Measurements from ENCODE around the gene LYPD5.
"Not testable (repeated sequence)": the region's sequence is repeated elsewhere in the genome, so short reads cannot be mapped to it uniquely, and the experiment has no call there.

Gene LYPD5

DNA sequence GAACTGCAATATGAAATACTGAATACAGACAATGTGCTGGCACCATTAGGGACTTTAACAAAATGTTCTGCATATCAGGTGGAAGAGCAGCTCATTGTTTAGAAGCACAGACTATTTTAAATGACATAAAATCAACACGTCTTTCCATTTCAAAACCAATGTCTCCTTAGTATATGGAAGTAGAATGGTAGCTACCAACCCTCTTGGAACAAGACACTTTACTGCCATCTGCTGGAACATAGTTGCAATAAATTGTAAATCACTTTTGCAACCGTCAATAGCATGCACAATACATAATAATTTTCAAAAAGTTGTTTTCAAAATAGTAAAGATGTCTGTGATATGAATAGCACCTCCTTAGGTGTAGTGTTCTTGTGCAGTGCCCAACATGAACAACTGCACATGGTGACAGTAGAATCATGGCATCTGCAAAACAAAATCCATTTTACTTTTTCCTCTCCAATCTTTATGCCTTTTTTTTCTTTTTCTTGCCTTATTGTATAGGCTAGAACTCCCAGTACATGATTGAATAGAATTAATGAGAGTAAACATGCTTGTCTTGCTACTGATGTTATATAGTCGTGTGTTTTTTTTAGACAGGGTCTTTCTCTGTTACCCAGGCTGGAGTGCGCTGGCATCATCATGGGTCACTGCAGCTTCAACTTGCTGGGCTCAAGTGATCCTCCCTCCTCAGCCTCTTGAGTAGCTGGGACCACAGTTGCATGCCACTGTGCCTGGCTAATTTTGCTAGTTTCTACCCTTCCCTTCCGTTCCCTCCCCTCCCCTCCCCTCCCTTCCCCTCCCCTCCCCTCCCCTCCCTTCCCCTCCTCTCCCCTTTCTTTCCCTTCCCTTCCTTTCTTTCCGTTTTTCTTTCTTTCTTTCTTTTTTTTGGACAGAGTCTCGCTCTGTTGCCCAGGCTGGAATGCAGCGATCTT, 7.8 kb upstream of the LYPD5 start:
- Histone ChIP-seq H3K9ac (ENCODE audit: low read length) (no peak overlapping the region), H2AFZ (ENCODE audit: low read length) (no peak overlapping the region), H3K27me3 (ENCODE audit: insufficient read depth, low read length) (no peaks in the 10 kb centered on the region), H3K4me1 (ENCODE audit: insufficient read depth, low read length, severe bottlenecking) (no peaks in the 10 kb centered on the region), H3K9me3 (ENCODE audit: low read length) (no peaks in the 10 kb centered on the region), H3K4me3 (ENCODE audit: low read depth, low read length, poor library complexity, severe bottlenecking) (no peak overlapping the region), H3K4me2 (ENCODE audit: low read length) (no peak overlapping the region), H3K27ac (ENCODE audit: low read depth, low read length, poor library complexity, severe bottlenecking) (no peak overlapping the region), H3K9me2 (ENCODE audit: low read depth, low read length) (no peaks in the 10 kb centered on the region), H4K20me1 (ENCODE audit: insufficient read depth, low read length) (no peaks in the 10 kb centered on the region), H3K79me2 (ENCODE audit: insufficient read depth, low read length) (no peaks in the 10 kb centered on the region), H3K36me3 (ENCODE audit: insufficient read depth, low read length) (no peaks in the 10 kb centered on the region), H3F3A (ENCODE audit: insufficient read depth, low read length) (no peaks in the 10 kb centered on the region)
- no peak for TF ChIP-seq EZH2 (IDR thresholded peaks at IDR 0.05; ENCODE audit: borderline replicate concordance, low read length)
- TF ChIP-seq, protein P1, sequence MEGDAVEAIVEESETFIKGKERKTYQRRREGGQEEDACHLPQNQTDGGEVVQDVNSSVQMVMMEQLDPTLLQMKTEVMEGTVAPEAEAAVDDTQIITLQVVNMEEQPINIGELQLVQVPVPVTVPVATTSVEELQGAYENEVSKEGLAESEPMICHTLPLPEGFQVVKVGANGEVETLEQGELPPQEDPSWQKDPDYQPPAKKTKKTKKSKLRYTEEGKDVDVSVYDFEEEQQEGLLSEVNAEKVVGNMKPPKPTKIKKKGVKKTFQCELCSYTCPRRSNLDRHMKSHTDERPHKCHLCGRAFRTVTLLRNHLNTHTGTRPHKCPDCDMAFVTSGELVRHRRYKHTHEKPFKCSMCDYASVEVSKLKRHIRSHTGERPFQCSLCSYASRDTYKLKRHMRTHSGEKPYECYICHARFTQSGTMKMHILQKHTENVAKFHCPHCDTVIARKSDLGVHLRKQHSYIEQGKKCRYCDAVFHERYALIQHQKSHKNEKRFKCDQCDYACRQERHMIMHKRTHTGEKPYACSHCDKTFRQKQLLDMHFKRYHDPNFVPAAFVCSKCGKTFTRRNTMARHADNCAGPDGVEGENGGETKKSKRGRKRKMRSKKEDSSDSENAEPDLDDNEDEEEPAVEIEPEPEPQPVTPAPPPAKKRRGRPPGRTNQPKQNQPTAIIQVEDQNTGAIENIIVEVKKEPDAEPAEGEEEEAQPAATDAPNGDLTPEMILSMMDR (IDR thresholded peaks at IDR 0.05; ENCODE audit: low read length): peak; percentile 68

DNA sequence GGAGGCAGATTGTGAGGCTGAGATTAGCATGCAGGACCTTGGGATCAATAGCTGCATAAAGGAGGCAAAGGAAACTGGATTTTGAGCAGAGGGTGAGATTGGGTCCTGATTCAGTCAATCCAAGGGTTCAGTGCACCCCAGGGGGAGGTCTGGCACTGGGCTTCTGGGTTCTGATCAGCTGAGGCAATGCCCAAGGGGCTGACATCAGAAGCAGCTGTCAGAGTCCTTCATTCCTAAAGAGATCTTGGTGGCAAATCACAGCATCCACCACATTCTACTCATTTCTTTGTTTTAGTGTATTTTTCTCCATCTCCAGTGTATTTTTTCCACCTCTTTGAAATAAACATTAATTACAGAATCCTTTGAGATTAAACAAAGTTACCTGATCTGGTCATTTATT, 5.4 kb upstream of the LYPD5 start:
- H3F3A ChIP-seq (ENCODE audit: insufficient read depth, low read length): no peaks in the 10 kb centered on the region
- no peak overlapping the region for H3K9ac ChIP-seq (ENCODE audit: low read length)
- no peaks in the 10 kb centered on the region for H3K36me3 ChIP-seq (ENCODE audit: insufficient read depth, low read length)
- H3K9me3 ChIP-seq (ENCODE audit: low read length): no peaks in the 10 kb centered on the region
- no peaks in the 10 kb centered on the region for H3K9me2 ChIP-seq (ENCODE audit: low read depth, low read length)
- H3K4me1 ChIP-seq (ENCODE audit: insufficient read depth, low read length, severe bottlenecking): no peaks in the 10 kb centered on the region
- no peaks in the 10 kb centered on the region for H3K27me3 ChIP-seq (ENCODE audit: insufficient read depth, low read length)
- H3K4me2 ChIP-seq (ENCODE audit: low read length): no peak overlapping the region
- H3K27ac ChIP-seq (ENCODE audit: low read depth, low read length, poor library complexity, severe bottlenecking): no peak overlapping the region
- TF ChIP-seq EZH2 (IDR thresholded peaks at IDR 0.05; ENCODE audit: borderline replicate concordance, low read length): no peak
- TF ChIP-seq, protein P1 (IDR thresholded peaks at IDR 0.05; ENCODE audit: low read length): no peak
- no peak overlapping the region for H2AFZ ChIP-seq (ENCODE audit: low read length)
- no peaks in the 10 kb centered on the region for H4K20me1 ChIP-seq (ENCODE audit: insufficient read depth, low read length)
- no peaks in the 10 kb centered on the region for H3K79me2 ChIP-seq (ENCODE audit: insufficient read depth, low read length)
- no peak overlapping the region for H3K4me3 ChIP-seq (ENCODE audit: low read depth, low read length, poor library complexity, severe bottlenecking)

DNA sequence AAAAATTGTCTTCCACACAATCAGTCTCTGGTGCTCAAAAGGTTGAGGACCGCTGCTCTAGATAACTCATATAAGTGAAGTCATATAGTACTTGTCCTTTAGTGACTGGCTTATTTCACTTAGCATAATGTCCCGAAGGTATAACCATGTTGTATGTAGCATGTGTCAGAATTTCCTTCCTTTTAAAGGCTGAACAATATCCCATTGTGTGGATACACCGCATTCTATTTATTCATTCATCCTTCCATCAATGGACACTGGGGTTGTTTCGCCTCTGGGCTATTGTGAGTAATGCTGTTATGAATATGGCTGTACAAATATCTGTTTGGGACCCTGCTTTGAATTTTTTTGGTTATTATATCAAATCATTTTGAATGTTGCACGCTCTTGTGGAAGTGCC, 4.6 kb upstream of the LYPD5 start:
- H3K4me1 ChIP-seq (ENCODE audit: insufficient read depth, low read length, severe bottlenecking): no peaks in the 10 kb centered on the region
- no peaks in the 10 kb centered on the region for H3K36me3 ChIP-seq (ENCODE audit: insufficient read depth, low read length)
- no peaks in the 10 kb centered on the region for H3K79me2 ChIP-seq (ENCODE audit: insufficient read depth, low read length)
- H3K27ac ChIP-seq (ENCODE audit: low read depth, low read length, poor library complexity, severe bottlenecking): no peak overlapping the region
- no peak for TF ChIP-seq EZH2 (IDR thresholded peaks at IDR 0.05; ENCODE audit: borderline replicate concordance, low read length)
- TF ChIP-seq, protein P1 (IDR thresholded peaks at IDR 0.05; ENCODE audit: low read length): no peak
- no peak overlapping the region for H3K4me3 ChIP-seq (ENCODE audit: low read depth, low read length, poor library complexity, severe bottlenecking)
- no peaks in the 10 kb centered on the region for H4K20me1 ChIP-seq (ENCODE audit: insufficient read depth, low read length)
- no peaks in the 10 kb centered on the region for H3K9me3 ChIP-seq (ENCODE audit: low read length)
- no peak overlapping the region for H3K9ac ChIP-seq (ENCODE audit: low read length)
- no peaks in the 10 kb centered on the region for H3F3A ChIP-seq (ENCODE audit: insufficient read depth, low read length)
- no peaks in the 10 kb centered on the region for H3K9me2 ChIP-seq (ENCODE audit: low read depth, low read length)
- no peak overlapping the region for H3K4me2 ChIP-seq (ENCODE audit: low read length)
- H2AFZ ChIP-seq (ENCODE audit: low read length): no peak overlapping the region
- no peaks in the 10 kb centered on the region for H3K27me3 ChIP-seq (ENCODE audit: insufficient read depth, low read length)

DNA sequence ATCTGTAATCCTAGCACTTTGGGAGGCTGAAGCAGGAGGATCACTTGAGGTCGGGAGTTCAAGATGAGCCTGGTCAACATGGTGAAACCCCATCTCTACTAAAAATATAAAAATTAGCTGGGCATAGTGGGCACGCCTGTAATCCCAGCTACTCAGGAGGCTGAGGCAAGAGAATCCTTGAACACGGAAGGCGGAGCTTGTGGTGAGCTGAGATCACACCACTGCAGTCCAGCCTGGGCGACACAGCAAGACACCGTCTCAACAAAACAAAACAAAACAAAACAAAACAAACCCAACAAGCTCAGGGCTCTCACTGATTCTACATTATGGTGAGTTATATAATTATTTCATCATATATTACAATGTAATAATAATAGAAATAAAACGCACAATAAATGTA, 4.2 kb upstream of the LYPD5 start:
- H3F3A ChIP-seq (ENCODE audit: insufficient read depth, low read length); H4K20me1 ChIP-seq (ENCODE audit: insufficient read depth, low read length); H3K4me3 ChIP-seq (ENCODE audit: low read depth, low read length, poor library complexity, severe bottlenecking); H3K9ac ChIP-seq (ENCODE audit: low read length); H3K27me3 ChIP-seq (ENCODE audit: insufficient read depth, low read length); H3K27ac ChIP-seq (ENCODE audit: low read depth, low read length, poor library complexity, severe bottlenecking); H3K4me1 ChIP-seq (ENCODE audit: insufficient read depth, low read length, severe bottlenecking); H2AFZ ChIP-seq (ENCODE audit: low read length); H3K36me3 ChIP-seq (ENCODE audit: insufficient read depth, low read length); H3K9me2 ChIP-seq (ENCODE audit: low read depth, low read length); H3K9me3 ChIP-seq (ENCODE audit: low read length); H3K4me2 ChIP-seq (ENCODE audit: low read length); H3K79me2 ChIP-seq (ENCODE audit: insufficient read depth, low read length): not testable (repeated sequence)
